Stimulated activated CD4-positive, alpha-beta T cell treated with anti-CD3 and anti-CD28 coated beads, Interleukin-2, amount 100 ng/mL, for 4 hours (primary cell): ENCODE results near the gene KMT5C.
"Not testable (repeated sequence)": the region's sequence is repeated elsewhere in the genome, so short reads cannot be mapped to it uniquely, and the experiment has no call there.

Source experiments
- DNase-seq: peaks from one replicate; pipeline ENCODE4 v3.0.0-alpha.2; 2020; ENCODE audit warnings: low read depth

Gene KMT5C

DNA sequence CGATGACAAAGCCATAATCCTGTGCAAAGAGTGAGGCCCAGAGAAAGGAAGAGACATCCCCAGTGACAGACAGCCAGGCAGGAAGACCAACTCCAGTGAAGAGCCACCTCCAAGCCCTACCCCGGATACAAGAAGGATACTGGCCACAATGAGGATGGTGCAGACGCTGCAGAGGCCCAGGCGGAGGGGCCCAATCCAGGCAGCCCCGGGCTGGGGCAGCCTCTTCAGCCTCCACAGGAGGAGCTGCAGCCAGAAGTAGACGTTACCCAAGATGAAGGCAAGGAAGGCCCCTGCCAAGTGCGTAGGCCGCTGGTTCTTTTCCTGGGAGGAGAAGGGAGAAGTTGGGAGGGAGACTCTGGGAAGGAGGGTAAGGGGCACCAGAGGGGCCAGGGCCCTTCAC lies 23.0 kb upstream of the KMT5C start:
- no peak for DNase-seq

- DNase-seq: no peak
Measured at GRCh38 chr19:55319785-55320184, 19.9 kb upstream of the KMT5C start.

DNA sequence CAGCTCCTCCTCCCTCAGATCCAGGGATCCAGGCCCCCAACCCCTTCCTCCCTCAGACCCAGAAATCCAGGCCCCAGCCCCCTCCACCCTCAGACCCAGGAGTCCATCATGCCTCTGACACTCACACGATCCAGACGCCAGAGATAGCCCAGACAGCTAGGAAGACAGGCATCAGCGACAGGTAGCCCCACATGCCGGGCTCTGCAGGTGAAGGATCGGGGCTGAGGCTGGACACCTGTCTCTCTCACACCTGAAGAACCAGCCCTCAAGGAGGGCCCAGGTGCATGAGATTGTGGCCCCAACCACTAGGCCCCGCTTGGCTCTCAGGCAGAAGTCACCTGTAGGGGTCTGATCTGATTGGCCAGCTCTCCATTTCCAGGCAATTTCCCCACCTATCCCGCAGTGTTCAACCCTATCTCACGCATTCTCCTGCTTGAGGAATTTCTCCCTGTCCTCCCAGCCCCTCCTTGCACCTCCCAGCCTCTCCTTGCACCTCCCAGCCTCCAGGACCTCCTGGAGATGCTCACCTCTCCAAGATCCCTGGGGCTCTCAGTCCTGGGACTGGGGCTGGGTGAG lies 18.7 kb upstream of the KMT5C start:
- no peak for DNase-seq

DNA sequence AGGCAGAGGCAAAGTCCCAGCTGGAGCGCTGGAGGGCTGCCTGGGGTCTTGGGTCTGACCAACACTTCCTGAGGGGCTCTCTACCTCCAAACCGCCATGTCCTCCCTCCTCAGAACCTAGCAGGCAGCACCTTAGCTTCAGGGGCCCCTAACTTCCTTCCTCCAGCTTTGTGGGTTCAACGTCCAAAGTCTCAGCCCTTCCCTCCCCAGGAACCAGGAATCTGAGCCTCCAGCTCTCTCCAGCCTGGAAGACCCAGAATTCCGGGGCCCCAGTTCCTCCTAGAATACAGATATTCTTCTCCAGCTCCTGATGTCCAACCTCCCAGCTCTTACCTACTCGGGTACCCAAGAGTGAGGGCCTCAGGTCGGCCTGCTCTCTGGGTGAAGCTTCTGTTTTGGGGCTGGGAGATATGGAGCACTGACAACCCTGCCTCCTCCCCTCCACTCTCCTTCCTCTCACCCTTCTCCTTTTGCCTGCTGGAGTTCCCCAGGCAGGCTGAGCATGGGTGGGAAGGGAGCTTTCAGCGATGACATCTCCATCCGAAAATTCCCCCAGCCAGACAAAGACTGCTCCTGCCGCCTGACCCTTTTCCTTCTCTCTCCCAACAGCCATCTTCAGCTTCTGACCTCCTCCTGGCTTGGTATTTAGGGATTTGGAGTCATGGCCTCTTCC lies 18.1 kb upstream of the KMT5C start:
- DNase-seq: no peak

- no peak for DNase-seq
Measured at GRCh38 chr19:55322204-55322885, 17.3 kb upstream of the KMT5C start.

DNA sequence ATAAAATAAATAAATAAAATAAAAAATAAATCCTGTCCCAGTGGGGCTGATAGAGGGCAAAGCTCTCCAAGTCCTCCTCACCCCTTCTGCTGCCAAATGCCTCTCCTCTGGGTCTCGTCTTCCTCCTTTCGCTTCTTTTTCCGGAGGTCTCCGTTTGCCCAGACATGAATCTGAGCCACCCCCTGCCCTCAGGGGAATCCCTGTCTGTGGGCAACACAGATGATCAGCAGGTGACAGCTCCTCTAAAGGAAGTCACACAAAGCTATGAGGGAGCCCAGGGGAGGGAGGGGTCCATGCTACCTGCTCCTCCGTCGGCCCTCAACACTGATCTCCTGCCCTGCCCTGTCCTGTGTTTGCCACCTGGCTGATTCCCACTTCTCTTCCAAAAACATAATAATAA lies 15.0 kb upstream of the KMT5C start:
- no peak for DNase-seq

DNA sequence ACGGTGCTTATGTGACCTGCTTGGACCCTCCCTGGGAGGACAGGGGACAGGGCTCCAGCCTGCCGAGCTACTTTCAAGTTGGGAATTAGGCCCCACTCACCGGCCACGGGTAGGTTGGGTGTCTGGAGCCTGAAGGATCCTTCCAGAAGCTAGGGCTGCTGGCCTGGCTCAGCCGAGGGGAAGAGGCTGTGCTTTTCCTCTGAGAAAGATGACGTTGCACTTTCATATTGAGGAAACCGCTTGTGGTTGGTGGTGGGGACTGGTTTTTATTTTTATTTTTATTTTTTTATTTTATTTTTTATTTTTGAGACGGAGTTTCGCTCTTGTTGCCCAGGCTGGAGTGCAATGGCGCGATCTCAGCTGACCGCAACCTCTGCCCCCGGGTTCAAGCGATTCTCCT lies 14.5 kb upstream of the KMT5C start, which contains the start of gene TMEM150B:
TSS of gene TMEM150B (minus strand) at position 170 of the 400 bp plus-strand sequence. CDS start 4,305 bp downstream, outside the sequence.
- no peak for DNase-seq

- DNase-seq: not testable (repeated sequence)
Measured at GRCh38 chr19:55328774-55329318, 10.8 kb upstream of the KMT5C start.

DNA sequence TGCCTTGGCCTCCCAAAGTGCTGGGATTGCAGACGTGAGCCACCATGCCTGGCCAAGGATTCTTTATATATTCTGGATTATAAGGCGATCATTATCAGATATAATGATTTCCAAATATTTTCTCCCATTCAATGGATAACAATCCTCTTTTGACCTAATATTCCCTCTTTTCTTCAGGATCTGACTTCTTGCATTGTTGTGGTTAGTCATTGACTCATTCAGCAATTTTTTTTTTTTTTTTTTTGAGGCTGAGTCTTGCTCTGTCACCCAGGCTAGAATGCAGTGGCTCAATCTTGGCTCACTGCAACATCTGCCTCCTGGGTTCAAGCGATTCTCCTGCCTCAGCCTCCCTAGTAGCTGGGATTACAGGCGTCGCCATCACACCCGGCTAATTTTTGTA lies 9.9 kb upstream of the KMT5C start:
- not testable (repeated sequence) for DNase-seq

- DNase-seq: no peak
Measured at GRCh38 chr19:55333870-55334269, 5.8 kb upstream of the KMT5C start.

DNA sequence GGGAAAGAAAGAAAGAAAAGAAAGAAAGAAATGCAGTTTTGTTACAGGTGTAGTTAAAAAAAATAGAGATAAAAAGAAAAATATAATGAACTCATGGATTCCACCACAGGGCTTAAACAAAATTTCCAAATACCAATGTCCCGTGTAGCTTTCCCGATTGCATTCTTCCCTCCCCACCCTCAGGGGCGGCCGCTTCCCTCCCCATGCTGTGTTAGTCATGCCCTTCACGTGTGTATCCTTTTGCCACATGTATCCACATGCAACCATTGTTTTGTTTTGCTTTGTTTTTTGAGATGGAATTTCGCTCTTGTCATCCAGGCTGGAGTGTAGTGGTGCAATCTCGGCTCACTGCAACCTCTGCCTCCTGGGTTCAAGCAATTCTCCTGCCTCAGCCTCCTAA lies 3.6 kb upstream of the KMT5C start:
- no peak for DNase-seq

GRCh38 chr19:55339889-55340783 lies 460 bp downstream of the KMT5C start:
- DNase-seq: no peak

GRCh38 chr19:55340784-55341147 lies 1.1 kb downstream of the KMT5C start:
- no peak for DNase-seq

DNA sequence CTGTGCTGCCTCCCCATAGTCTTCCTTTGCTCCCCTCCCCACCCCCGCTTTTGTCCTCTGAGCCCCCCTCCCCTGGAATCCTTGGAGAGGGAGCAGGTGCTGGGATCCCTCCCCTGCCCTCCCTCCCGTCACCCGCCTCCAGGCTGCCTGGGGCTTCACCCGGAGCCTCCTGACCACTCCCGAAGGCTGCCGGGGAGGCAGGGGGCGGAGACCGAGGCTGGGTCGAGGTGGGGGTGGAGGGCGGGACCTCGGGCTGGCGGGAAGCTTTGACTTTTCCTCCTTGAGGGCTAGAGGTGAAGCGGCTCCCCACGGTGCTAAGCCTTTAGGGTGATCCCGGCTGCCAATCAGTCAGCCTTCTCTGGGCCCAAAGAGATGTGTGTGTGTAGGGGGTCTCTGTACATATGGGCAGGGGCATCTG lies 1.5 kb downstream of the KMT5C start:
- peak; percentile 37 for DNase-seq

- no peak for DNase-seq
Measured at GRCh38 chr19:55341595-55342531, 2.2 kb downstream of the KMT5C start.

GRCh38 chr19:55344444-55344843 lies 4.8 kb downstream of the KMT5C start:
- DNase-seq: no peak

- DNase-seq: no peak
Measured at GRCh38 chr19:55345101-55345817, 5.6 kb downstream of the KMT5C start.

DNA sequence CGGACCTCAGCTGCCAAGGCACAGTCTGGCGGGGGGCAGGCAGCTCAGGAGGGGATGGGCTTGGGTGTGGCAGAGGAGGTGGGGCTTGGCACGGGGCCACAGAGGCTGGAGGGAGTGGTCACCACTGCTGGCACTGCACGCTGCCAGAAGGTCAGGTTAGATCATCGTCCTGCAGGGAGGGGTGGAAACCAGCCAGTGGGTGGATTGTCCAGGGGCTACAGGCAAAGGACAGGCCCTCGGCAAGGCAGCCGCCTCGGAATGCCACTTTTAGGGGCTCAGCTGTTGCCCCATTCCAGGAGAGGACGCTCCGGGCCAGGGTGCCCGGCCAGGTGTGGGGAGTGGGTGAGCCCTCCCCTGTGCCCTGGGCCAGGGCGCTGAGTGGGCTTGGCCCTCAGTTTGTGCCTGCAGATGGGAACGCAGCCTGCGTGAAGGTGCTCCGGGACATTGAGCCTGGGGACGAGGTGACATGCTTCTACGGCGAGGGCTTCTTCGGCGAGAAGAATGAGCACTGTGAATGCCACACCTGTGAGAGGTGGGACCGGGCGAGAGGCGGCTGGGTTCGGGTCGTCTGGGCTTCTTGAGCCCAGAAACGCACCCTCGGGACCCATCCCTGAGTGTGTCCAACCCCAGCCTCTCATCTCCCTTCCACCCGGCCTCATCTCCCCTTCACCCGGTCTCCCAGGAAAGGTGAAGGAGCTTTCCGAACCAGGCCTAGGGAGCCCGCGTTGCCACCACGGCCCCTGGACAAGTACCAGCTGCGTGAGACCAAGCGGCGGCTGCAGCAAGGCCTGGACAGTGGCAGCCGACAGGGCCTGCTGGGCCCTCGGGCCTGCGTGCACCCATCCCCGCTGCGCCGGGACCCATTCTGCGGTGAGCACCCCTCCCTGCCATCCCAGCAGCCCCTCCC lies 6.4 kb downstream of the KMT5C start:
- no peak for DNase-seq

DNA sequence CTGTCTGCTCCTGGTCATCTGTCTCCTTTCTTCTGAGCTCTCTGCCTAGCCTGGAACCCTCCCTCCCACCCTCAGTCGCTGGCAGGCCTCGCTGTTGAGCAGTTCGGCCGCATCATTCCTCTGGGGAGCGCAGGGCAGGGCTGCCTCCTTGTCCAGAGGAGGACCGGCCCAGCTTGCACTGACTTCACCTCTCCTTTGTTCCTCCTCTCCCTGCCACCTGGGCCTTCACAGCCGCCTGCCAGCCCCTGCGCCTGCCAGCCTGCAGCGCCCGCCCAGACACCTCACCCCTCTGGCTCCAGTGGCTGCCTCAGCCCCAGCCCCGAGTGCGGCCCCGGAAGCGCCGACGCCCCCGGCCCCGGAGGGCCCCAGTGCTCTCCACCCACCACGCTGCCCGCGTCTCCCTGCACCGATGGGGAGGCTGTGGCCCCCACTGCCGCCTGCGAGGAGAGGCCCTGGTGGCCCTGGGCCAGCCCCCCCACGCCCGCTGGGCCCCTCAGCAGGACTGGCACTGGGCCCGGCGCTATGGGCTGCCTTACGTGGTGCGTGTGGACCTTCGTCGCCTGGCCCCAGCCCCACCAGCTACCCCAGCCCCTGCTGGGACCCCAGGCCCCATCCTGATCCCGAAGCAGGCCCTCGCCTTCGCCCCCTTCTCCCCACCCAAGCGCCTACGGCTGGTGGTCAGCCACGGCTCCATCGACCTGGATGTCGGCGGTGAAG lies 7.2 kb downstream of the KMT5C start:
- no peak for DNase-seq
